ENCODE measurements around the gene APBA2.

Gene APBA2

DNA sequence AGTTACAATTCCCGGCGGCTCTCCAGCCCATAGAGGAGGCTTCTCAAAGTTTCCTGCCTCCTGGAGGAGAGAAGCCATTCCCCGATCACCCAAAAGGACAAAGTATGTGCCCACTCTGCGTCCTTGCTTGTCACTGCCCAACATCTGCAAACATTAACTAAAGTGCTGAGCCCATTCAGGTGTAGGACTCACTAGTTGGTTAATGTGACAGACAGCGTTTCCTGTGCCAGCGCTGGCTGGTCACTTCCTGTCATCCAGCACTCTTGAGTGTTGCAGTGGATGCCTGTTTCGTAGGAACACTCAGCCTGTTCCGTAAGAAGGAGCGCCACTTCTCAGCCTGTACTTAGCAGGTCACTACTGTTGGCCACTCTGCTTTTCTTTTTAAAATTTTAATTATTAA is 100.3 kb downstream of the APBA2 start:
- Histone ChIP-seq H3K9ac (ENCODE audit: low read depth, low read length) (no peak overlapping the region), H3K9me3 (ENCODE audit: insufficient read depth, low read length, severe bottlenecking) (no peaks in the 10 kb centered on the region), H3K36me3 (ENCODE audit: insufficient read depth, low read length) (no peaks in the 10 kb centered on the region), H3K4me2 (ENCODE audit: insufficient read depth, low read length) (no peak overlapping the region), H3K4me3 (ENCODE audit: low read depth in 1 of 2, low read length in 2 of 2) (no peak overlapping the region), H2AFZ (ENCODE audit: low read depth, low read length) (no peak overlapping the region), H4K20me1 (ENCODE audit: insufficient read depth, low read length) (no peaks in the 10 kb centered on the region), H3K27me3 (ENCODE audit: insufficient read depth, low read length, poor library complexity) (no peaks in the 10 kb centered on the region), H3K27ac (ENCODE audit: low read length) (no peak overlapping the region), H3K4me1 (ENCODE audit: insufficient read depth, low read length) (no peaks in the 10 kb centered on the region), H3K79me2 (ENCODE audit: insufficient read depth, low read length) (no peaks in the 10 kb centered on the region)
- ATAC-seq (ENCODE audit: insufficient read depth, low read depth) (no peak), DNase-seq (no peak)
- TF ChIP-seq CTCF (IDR thresholded peaks at IDR 0.05; ENCODE audit: borderline replicate concordance, extremely low read depth, low read length, poor library complexity, severe bottlenecking) (no peak), EZH2 (IDR thresholded peaks at IDR 0.05; ENCODE audit: borderline replicate concordance, low read depth, low read length, severe bottlenecking) (no peak)

DNA sequence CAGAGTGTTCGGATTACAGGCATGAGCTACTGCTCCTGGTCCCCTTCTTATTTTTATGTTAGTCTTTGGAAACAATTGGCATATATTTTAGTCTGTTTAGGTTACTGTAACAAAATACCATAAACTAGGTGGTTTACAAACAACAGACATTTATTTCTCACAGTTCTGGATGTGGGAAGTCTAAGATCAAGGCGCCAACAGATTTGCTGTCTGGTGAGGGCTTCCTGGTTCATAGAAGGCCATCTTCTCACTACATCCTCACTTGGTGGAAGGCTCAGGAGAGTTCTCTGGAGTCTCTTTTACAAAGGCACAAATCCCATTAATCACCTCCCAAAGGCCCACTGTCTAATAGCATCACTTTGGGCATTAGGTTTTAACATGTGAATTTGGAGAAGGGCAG is 101.0 kb downstream of the APBA2 start:
- H3K79me2 ChIP-seq (ENCODE audit: insufficient read depth, low read length), result no peaks in the 10 kb centered on the region
- no peak overlapping the region for H2AFZ ChIP-seq (ENCODE audit: low read depth, low read length)
- no peaks in the 10 kb centered on the region for H3K36me3 ChIP-seq (ENCODE audit: insufficient read depth, low read length)
- DNase-seq (no peak), ATAC-seq (ENCODE audit: insufficient read depth, low read depth) (no peak)
- H3K27ac ChIP-seq (ENCODE audit: low read length), result no peak overlapping the region
- H3K9me3 ChIP-seq (ENCODE audit: insufficient read depth, low read length, severe bottlenecking), result no peaks in the 10 kb centered on the region
- no peaks in the 10 kb centered on the region for H3K27me3 ChIP-seq (ENCODE audit: insufficient read depth, low read length, poor library complexity)
- no peak for TF ChIP-seq EZH2 (IDR thresholded peaks at IDR 0.05; ENCODE audit: borderline replicate concordance, low read depth, low read length, severe bottlenecking)
- TF ChIP-seq CTCF (IDR thresholded peaks at IDR 0.05; ENCODE audit: borderline replicate concordance, extremely low read depth, low read length, poor library complexity, severe bottlenecking), result no peak
- no peak overlapping the region for H3K4me3 ChIP-seq (ENCODE audit: low read depth in 1 of 2, low read length in 2 of 2)
- no peaks in the 10 kb centered on the region for H3K4me1 ChIP-seq (ENCODE audit: insufficient read depth, low read length)
- no peak overlapping the region for H3K9ac ChIP-seq (ENCODE audit: low read depth, low read length)
- H4K20me1 ChIP-seq (ENCODE audit: insufficient read depth, low read length), result no peaks in the 10 kb centered on the region
- no peak overlapping the region for H3K4me2 ChIP-seq (ENCODE audit: insufficient read depth, low read length)

DNA sequence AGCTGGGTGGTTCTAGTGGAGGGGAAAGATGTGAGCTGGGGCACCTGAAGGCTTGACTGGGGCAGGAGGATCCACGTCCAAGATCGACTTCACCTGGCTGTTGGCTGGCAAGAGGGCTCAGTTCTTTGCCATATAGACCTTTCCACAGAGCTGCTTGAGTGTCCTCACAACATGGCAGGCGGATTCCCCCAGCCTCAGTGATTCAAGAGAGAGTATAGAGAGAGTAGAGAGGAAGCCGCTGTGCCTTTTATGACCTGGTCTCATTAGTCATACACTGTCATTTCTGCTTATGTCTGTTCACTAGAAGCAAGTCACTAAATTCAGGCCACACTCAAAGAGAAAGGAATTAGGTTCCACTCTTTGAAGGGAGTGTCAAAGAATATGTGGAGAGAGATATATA is 101.6 kb downstream of the APBA2 start:
- no peak overlapping the region for H3K9ac ChIP-seq (ENCODE audit: low read depth, low read length)
- no peaks in the 10 kb centered on the region for H4K20me1 ChIP-seq (ENCODE audit: insufficient read depth, low read length)
- no peak overlapping the region for H2AFZ ChIP-seq (ENCODE audit: low read depth, low read length)
- no peak for TF ChIP-seq EZH2 (IDR thresholded peaks at IDR 0.05; ENCODE audit: borderline replicate concordance, low read depth, low read length, severe bottlenecking)
- no peak for TF ChIP-seq CTCF (IDR thresholded peaks at IDR 0.05; ENCODE audit: borderline replicate concordance, extremely low read depth, low read length, poor library complexity, severe bottlenecking)
- DNase-seq (no peak), ATAC-seq (ENCODE audit: insufficient read depth, low read depth) (no peak)
- H3K27me3 ChIP-seq (ENCODE audit: insufficient read depth, low read length, poor library complexity), result no peaks in the 10 kb centered on the region
- H3K9me3 ChIP-seq (ENCODE audit: insufficient read depth, low read length, severe bottlenecking), result no peaks in the 10 kb centered on the region
- no peaks in the 10 kb centered on the region for H3K79me2 ChIP-seq (ENCODE audit: insufficient read depth, low read length)
- no peak overlapping the region for H3K27ac ChIP-seq (ENCODE audit: low read length)
- no peaks in the 10 kb centered on the region for H3K4me1 ChIP-seq (ENCODE audit: insufficient read depth, low read length)
- H3K36me3 ChIP-seq (ENCODE audit: insufficient read depth, low read length), result no peaks in the 10 kb centered on the region
- no peak overlapping the region for H3K4me3 ChIP-seq (ENCODE audit: low read depth in 1 of 2, low read length in 2 of 2)
- no peak overlapping the region for H3K4me2 ChIP-seq (ENCODE audit: insufficient read depth, low read length)

All from DND-41 (cell line).